SK-N-MC (cell line): ENCODE data around the gene PCGF3.

Experiments used
- EZH2 ChIP-seq: fragments of 200-600 bp; sonication (generic); IDR thresholded peaks from one replicate; pipeline ENCODE4 v1.6.1; 2017; ENCODE audit warnings: antibody characterized with exemption
- FOXP2 ChIP-seq: optimal IDR thresholded peaks from 2 replicates; pipeline ENCODE3; 2011; ENCODE audit warnings: mild to moderate bottlenecking, moderate library complexity; ENCODE audit not compliant: insufficient read depth; ENCODE audit errors: extremely low read length, control extremely low read depth
- POLR2AphosphoS5 ChIP-seq: IDR thresholded peaks from 2 replicates; pipeline ENCODE4 v1.6.1; 2012; ENCODE audit warnings: mild to moderate bottlenecking, low read depth, low read length, borderline replicate concordance

DNA sequence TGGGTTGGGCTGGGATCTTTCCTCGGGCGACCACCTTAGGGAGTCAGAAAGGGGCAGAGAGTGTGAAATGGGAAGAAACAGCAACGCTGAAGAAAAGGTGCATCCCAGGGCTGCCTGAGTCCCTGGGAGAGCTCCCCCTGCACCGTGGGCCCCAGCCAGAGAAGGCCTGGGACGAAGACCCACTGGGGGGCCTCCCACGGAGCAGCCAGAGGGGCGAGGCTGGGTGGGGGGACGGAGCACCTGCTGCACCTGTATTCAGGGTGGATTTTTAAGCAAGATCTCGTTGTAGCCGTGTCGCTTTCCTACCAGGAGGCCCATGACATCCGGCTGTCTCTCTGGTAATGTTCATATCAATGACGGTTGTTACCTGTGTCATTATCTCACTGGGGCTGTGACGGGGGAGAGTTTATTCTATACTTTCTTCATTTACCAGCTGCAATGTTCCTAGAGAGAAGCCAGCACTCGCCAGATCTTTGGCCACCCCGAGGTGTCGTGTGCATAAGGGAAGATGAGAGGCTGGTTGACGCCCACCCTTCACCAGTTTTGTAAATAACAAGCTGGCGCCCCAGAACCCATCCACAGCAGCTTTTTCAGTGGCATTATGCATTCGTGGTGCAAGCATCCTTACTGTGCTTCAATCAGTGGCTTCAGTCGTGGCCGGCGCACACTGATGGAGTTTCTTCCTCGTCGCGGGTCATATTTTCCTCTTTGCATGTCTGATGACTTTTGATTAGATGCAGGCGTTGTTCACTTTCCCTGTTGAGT is 5.6 kb upstream of the PCGF3 start:
- no peak for TF ChIP-seq POLR2AphosphoS5
- no peak for TF ChIP-seq EZH2
- TF ChIP-seq FOXP2: no peak
